ENCODE measurements around the gene LRFN5.
"Not testable (repeated sequence)": the region's sequence is repeated elsewhere in the genome, so short reads cannot be mapped to it uniquely, and the experiment has no call there.

LRFN5 gene

DNA sequence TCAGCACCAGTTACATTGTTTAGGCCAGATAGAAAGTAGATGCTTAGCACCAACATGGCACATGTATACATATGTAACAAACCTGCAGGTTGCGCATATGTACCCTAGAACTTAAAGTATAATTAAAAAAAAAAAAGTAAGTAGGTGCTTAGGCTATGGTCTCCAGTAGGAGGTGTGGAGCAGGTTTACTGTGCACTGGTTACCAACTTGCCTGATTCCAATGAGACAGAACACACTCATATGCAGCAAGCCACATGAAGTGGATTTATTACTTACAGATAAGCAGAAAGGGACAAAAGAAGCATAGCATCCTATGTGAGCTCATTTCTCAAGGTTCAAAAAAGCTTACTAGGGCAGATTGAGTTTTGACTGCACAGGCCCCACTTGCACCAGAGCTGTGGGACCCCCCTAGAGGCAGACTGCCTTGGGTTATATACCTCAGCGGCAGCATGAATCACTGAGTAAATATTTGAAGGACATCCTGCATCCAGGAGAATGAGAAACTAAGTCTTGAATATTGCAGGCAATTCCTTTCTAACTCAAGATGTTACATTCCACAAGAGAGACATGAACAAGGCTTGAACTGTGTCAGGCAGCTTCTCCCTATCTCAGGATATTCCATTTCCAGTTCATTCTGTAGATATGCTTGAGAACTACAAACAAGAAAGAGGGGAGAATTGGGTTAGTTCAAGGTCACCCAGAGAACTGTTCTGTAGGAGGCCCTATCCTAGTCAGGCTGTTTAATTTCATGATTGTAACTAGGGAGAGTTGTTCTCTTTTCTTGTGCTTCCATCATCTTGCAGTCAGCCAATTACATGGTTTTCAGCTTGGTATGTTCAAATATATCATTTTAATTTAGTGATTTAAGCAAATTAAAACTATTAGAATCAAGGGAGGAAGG is 30.1 kb downstream of the LRFN5 start:
- DNase-seq (ENCODE audit: low spot score): no peak

DNA sequence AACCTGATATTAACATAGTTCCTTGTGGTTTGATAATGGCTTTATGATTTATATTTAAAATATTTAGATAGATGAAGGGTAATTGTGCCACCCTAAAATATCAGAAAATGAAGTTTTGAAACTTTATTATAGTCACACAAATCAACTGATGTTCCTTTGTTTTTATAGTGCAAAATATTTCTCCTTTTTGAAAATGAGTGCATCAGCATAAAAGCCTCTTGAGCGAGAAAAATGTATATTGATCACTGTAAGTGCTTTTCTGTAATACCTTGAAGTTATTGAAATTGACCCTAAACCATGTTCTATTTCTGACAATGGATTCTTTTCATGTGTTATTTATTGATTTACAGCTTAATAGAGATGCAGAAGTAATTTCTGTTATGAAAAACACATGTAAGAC is 35.0 kb downstream of the LRFN5 start:
- no peak for DNase-seq (ENCODE audit: low spot score)

DNA sequence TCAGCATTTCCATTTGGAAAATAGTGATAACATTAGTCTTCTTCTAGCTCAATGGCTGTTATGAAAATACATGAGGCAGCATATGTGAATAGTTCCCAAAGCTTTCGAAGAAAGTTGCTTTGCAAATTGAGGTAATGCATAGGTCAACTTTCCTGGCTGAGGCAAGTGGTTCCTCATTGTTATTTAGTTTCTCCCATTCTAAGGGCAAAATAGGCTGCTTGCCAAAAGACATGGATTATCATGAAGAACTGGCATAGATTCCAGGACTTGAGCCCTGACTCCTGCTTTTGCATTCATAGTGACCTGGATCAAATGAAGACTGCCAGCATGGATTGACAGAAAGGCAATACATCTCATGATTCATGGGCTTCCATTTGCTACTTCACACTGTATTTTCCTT is 35.7 kb downstream of the LRFN5 start:
- no peak for DNase-seq (ENCODE audit: low spot score)

DNA sequence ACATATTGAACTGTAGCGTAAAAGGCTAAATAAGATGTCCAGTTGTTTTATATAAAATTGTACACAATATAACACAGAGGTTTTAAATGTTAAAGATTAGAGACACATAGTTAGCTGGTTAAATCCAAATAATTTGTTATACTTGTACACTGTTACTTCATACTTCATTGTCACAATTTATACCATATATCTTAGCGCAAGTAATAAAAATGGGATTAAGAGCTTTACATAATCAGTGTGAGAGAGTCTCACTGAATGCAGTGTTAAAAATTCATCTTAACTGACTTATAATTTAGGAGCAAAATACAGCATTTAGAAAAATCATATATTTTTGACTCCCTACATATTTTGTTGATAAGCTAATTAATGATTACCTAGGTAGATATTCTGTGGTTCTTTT is 36.1 kb downstream of the LRFN5 start:
- DNase-seq (ENCODE audit: low spot score): no peak

DNA sequence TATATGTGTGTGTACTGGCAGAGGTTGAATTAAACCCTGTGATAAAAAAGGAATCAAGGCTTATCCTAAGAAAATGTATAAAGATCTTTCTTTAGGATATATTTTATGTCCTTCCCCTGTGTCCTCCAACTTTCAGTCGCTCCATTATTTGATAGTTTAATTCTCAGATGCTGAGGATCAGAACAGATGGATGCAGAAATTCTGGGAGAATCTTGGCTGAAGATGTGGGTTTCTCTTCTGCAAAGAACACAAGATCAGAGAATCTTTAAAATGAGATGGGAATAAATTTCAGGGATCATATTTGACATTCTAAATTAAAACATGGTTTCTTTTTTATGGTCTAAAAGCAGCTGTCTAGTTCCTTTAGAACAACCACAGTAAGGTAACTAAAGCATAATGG is 37.9 kb downstream of the LRFN5 start:
- DNase-seq (ENCODE audit: low spot score): no peak

DNA sequence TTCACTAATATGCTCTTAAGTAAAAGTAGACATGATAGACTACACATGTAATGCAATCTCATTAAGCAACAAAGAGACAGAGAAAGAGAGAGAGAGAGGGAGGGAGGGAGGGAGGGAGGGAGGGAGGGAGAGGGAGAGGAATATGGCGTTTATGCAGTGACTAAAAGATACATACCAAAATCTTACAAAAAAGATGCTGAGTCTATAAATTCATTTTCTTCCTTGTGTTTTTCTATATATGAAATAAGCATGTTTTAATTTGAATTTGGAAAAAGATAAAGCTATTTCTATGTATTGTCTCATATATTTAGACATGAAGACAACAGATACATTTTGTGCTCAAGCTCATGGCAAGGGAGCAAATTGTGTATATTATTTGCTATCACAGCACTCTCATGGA is 44.1 kb downstream of the LRFN5 start:
- DNase-seq (ENCODE audit: low spot score): no peak

DNA sequence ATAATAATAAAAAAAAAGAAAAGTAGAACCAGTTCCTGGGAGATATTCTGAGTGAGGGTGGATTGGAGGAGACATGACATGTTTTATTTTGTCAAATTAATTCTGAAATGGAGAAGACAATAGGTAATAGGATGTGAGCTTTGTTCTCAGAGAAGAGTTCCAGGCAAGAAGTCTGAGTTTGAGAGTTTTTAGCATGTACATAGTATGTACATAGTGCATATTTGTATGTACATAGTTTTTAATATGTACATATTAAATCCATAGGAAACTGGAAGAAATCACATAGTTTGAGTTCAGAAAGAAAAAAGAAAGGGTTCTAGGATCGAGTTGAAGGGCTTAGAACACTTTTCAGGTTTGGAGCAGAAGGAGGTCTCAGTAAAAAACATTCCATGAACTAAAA is 47.5 kb downstream of the LRFN5 start:
- DNase-seq (ENCODE audit: low spot score): no peak

DNA sequence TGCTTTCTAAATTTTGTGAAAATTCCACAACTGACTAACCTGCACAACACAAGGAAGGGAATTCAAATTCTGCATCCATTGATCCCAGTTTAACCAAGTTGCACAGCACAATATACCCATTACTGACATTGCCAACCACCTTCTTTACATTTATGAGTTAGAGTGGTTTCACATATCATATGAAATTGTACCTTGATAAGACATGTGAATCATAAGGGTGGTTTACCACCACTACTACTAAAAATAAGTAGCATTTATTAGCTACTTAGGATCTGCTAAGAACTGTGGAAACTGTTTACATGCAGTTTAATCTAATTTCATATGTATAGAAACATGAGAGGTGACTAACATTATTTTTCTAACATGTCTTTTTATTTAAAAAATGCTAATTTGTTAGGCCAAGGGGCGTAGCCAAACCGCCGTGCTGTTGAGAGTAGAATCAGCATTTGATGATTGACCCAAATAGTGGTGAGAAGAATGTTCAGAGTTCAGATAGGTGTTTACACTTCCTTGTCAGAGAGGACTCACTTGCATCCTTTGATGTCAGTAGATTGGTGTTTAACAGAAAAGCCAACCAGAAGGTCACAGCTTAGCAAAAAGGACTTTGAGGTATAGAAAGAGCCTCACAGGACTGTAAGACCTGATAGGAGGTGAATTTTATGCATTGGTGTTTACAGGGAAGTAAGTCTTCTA is 56.2 kb downstream of the LRFN5 start:
- DNase-seq (ENCODE audit: low spot score): no peak

DNA sequence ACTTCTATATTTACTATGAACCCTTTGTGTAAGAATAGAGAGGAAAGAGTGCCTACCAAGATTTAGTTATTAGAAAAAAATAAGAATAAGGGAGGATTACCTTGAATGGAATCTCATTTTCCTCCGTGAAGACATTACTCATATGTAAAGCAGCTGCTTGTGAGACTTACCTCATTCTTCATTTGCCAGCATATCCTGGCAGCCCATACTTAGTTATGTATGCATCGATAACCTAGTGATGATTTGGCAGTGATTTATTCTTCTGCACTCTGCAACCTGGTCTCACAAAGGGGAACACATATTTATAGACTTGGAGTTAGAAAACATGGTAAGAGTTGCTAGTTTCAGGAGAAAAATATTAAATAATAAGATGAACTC is 56.8 kb downstream of the LRFN5 start:
- no peak for DNase-seq (ENCODE audit: low spot score)

DNA sequence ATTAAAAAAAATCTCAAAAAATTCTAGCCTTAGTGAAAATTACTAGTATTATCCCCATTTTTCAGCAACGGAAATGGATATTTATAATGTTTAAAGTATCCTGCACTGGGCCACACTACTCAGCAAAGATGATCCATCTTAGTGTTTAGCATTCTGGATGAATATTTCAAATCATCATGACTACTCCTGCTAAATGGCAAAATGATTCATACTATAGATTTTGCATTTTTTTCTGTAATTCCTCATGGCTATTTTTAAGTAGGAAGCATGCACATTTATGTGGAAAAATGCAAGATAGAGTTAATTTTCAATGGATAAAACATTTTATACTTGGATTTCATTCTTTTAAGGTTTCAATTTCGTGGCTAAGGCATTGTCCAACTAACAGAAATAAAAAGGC is 59.6 kb downstream of the LRFN5 start:
- no peak for DNase-seq (ENCODE audit: low spot score)

DNA sequence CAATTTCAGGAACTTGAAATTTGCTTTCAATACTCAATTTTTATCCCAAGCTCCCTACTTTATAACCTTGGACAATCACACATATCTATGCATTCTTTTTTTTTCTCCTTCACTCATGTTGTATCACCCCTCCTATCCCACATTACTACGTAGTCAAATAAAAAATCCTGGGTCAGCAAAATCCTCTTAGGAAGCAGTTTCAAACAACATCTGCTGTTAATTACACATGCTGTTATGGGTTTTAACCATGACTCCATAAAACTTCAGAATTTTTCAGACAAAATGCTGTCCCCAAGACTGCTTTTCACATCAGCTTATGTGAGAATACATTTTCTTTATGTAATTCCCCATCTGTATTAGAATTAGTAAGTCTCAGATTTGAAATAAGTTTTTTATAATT is 61.7 kb downstream of the LRFN5 start:
- no peak for DNase-seq (ENCODE audit: low spot score)

DNA sequence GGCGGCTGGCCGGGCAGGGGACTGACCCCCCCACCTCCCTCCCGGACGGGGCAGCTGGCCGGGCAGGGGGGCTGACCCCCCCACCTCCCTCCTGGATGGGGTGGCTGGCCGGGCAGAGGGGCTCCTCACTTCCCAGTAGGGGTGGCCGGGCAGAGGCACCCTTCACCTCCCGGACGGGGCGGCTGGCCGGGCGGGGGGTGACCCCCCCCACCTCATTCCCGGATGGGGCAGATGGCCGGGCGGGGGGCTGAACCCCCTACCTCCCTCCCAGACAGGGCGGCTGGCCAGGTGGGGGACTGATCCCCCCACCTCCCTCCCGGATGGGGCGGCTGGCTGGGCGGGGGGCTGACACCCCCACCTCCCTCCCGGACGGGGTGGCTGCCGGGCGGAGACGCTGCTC is 66.9 kb downstream of the LRFN5 start:
- DNase-seq (ENCODE audit: low spot score): not testable (repeated sequence)

DNA sequence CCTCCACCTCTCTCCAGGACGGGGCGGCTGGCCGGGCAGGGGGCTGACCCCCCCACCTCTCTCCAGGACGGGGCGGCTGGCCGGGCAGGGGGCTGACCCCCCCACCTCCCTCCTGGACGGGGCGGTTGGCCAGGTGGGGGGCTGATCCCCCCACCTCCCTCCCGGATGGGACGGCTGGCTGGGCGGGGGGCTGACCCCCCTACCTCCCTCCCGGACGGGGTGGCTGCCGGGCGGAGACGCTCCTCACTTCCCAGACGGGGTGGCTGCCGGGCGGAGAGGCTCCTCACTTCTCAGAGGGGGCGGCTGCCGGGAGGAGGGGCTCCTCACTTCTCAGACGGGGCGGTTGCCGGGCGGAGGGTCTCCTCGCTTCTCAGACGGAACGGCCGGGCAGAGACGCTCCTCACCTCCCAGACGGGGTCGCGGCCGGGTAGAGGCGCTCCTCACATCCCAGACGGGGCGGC is 67.9 kb downstream of the LRFN5 start:
- not testable (repeated sequence) for DNase-seq (ENCODE audit: low spot score)

DNA sequence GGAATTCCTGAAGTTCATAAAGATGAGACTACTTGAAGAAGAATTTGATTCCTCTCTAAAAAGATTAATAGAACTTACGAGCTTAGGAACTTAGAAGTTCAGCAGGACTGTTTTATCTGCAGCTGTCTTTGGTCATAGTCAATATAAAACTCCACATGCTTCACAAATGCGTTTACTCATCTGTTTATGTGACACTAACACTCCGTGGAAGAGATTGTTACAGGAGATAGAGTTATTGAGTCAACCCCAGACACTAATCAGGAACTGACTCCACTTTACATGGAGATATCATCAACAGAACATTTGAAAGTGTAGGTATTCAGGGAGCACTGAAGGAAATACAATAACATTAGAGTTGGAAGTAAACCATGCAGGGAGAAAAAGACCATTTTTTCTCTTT is 92.8 kb downstream of the LRFN5 start:
- no peak for DNase-seq (ENCODE audit: low spot score)

DNA sequence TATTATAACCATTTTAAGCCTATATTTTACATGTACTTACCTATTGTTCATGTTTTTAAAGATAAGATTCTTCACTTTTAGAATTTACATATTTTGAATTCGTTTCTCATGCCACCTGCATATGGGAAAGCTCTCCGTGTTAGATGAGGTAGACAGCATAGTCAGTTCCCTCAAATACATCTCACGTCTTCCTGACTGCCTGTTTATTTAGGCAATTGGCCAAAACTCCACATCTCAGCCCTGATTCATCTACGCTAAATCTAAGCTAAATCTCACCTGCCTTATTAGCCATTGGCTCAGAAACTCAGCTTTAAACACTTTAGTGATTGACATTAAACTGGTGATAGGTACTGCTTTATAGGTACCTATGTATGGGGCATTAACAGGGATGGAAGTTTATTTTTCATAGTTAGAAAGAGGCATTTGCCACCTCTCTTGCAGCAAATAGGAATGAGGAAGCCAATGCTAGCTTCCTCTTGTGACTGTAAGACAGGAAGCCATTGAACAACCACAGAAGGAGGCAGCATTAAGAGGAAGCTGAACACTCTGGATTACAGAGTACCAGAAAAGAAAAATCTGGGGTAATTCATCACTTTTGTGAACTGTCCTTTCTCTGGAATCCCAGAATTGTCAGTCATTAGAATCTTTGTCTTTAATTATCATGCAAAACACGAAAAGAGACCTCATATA is 111.9 kb downstream of the LRFN5 start:
- no peak for DNase-seq (ENCODE audit: low spot score)

DNA sequence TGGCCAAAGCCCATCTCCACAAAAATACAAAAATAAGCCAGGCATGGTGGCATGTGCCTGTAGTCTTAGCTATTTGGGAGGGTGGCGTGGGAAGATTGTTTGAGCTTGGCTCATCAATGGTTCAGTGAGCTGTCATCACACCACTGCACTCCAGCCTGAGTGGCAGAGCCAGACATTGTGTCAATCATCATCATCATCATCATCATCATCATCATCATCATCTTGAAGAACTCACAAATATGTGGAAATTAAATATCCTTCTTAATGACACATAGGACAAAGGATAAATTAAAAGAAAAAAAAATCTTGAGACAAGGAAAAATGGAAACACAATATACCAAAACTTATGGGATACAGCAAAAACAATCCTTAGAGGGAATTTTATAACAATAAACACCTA is 132.5 kb downstream of the LRFN5 start:
- DNase-seq (ENCODE audit: low spot score): no peak

DNA sequence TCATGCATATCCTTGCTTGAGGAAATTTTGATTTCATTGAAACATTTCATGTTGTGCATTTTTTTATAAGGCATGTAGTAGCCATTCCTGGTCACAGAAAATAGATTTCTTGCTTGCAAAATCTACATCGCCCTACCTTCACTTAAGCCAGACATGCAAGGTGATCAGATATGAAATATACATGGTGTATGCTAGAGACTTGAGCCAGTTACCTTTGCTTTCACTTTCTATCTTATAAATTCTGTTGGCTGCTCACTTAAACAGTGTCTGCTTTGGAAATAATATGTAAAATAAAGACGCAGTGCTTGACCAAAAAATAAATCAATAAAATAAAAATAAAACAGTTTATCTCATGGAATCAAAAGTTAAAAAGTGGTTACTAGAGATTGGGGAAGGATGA is 136.5 kb downstream of the LRFN5 start:
- DNase-seq (ENCODE audit: low spot score): no peak

DNA sequence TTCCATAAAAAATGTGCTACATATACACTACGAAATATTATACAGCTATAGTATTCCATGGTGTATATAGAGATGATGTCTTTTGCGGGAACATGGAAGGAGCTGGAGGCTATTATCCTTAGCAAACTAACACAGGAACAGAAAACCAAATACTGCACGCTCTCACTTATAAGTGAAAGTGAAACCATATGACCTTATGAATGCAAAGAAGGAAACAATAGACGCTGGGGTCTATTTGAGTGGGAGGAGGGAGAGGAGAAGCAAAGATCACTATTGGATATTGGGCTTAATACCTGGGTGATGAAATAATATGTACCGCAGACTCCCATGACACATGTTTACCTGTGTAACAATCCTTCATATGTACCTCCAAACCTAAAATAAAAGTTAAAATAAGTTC is 142.8 kb downstream of the LRFN5 start:
- no peak for DNase-seq (ENCODE audit: low spot score)

DNA sequence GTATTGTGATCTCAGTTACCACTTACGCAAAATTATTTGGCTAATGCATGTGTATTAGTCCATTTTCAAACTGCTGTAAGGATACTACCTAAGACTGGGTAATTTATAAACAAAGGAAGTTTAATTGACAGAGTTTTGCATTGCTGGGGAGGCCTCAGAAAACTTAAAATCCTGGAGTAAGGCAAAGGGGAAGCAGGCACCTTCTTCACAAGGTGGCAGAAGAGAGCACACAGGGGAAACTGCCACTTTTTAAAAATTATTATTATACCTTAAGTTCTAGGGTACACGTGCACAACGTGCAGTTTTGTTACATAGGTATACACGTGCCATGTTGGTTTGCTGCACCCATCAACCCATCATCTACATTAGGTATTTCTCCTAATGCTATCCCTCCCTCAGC is 143.9 kb downstream of the LRFN5 start:
- not testable (repeated sequence) for DNase-seq (ENCODE audit: low spot score)

DNA sequence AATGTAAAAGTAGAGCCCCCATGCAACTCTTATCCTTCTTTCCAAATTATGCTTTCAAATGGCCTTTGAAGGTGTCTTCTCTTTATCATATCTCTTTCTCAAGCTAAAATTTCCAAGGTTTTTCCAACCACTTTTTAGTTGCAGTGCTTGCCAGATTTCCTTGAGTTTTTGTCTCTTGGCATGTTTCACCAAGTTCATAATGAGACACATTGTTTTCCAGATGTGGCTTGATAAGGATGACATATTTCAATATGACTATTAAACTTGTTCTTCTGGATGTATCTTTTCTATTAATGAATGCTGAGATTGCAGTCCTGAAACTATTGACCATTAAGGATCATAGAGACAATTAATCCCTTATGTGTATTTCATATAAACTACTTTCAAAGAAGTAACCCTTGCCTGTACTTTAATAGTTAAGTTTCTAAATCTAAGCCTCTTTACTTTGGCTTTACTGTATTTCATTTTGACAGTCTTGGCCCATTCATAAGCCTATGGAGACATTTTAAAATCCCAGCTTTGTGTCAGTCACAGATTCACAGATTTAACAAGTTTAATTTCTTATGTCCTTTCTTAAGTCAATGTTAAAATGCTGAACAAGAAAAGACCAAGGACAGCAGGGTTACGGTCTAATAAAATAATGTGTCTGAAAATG is 151.5 kb downstream of the LRFN5 start:
- DNase-seq (ENCODE audit: low spot score): no peak

DNA sequence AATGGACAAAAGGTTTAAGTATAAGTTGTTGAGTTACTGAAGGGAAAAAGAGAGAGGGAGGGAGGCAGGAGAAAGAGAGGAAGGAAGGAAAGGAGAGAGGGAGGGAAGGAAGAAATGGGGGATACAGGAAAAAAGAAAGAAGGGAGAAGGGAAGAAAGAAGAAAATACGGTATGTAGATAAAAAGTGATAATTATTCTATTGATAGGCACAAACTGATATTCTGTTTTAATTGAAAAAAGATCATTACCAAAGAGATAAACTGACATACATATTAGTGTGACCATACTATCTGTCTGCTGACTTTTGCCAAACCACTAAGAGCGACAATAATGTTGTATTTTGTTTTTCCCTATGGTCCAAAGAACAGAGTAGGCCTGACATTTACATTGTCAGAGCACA is 154.5 kb downstream of the LRFN5 start:
- DNase-seq (ENCODE audit: low spot score): no peak

DNA sequence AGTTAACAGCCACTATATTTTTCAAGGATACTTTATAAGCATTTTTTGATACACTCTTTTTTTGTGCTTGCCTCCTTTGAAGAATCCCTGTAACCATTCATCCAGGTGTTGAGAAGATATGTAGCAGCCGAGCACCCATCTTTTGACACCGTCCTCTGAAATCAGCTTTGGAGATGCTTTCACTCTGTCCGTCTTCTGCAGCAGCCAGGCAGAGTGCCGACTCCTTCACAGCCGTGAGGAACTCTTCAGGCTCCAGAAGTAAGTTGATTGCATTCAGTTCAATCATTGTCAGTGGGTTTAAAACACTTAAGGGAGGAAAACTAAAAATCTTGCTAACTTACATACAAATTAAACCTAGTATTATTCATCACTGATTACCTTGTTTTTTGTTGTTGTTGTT is 160.1 kb downstream of the LRFN5 start:
- no peak for DNase-seq (ENCODE audit: low spot score)

Data from GM03348 (cell line).